ENCODE results near the gene CYSRT1.

Gene CYSRT1

DNA sequence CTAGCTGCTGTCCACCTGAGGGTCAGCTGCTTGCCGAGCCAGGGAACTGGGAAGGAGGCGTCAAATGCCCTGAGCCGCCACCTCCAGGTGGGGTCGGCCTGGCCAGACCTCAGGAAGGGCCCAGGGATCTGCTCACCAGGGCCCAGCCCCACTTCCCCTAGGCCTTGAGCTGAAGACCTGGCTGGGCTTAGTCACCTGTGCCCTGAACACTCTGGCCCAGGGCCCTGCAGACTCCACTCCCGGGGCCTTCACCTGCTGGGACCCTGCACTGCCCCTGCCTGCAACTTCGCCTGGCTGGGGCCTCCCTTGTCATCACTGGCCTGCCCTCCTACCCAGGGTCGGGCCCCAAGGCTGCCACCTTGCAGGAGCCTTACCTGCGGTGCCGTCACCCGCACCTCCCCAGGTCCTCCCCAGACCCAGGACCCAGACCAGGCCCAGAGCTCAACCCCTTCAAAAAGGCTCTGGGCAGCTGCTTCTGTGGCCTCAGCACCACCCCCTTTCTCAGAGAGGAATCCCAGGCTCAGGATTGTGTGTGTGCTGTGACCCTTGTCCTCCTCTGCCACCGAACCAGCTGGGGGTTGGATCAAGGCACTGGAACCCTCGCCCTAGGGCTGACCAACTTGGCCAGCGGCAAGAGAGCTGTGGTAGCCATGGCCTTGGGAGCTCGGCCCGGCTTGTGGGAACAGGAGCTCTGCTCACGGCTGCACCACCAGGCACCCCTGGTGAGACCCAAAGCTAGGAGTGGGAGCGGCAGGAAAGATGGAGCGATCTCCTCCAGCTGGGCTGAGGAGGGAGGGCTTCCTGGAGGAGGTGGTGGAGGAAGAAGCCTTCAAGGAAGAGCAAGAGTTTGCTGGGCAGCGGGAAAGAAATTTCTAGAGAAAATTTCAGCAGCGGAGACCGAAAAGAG, 29.0 kb downstream of the CYSRT1 start:
- Histone ChIP-seq H3K9me3 (ENCODE audit: control insufficient read depth, insufficient read depth, low read depth, low read length) (no peaks in the 10 kb centered on the region), H3K4me1 (ENCODE audit: control insufficient read depth, insufficient read depth, low read length) (peaks cover 5% of the 10 kb centered on the region; the same call in 1 of the 2 replicates), H3K36me3 (ENCODE audit: control insufficient read depth in 2 of 2, insufficient read depth in 1 of 2, low read length in 2 of 2) (peaks cover 6 to 16% of the 10 kb centered on the region in 2 experiments), H3K27ac (ENCODE audit: extremely low read depth, low read depth, low read length) (no peak overlapping the region), H3K4me3 (ENCODE audit: low read depth, low read length) (peak overlapping the region; percentile 89)
- ChIA-PET CTCF (interaction anchor here (0.6 to 5.2 kb wide), 8 partner anchors 9 to 467 kb away, joined by 3 to 45 read pairs (median 4); no protein-coding TSS in a partner anchor), POLR2A (interaction anchor here (1.0 to 9.1 kb wide), 8 partner anchors 8 to 169 kb away, joined by 3 to 336 read pairs (median 6); partner anchors contain the start of genes EXD3, MAN1B1, NOXA1 and NRARP)
- no peak for TF ChIP-seq ZBTB6 (tag by site-specific recombination; IDR thresholded peaks at IDR 0.05)
- peak; percentile 52; the same call in 1 of the 2 replicates for TF ChIP-seq ZNF335 (tag by site-specific recombination; conservative IDR thresholded peaks at IDR 0.05)
- TF ChIP-seq ZBTB7A (tag by site-specific recombination; IDR thresholded peaks at IDR 0.05; ENCODE audit: low read depth): no peak
- peak; percentile 22; the same call in 1 of the 2 replicates for TF ChIP-seq ZBTB20 (tag by site-specific recombination; IDR thresholded peaks at IDR 0.05)
- TF ChIP-seq ZNF146 (tag by site-specific recombination; IDR thresholded peaks at IDR 0.05): no peak
- TF ChIP-seq ZBTB17 (tag by site-specific recombination; IDR thresholded peaks at IDR 0.05): peak; percentile 42; the same call in 1 of the 2 replicates
- 0 out of 2 replicates have a peak, but pooled peaks have one; percentile 20 for TF ChIP-seq ZNF449 (tag by site-specific recombination; IDR thresholded peaks at IDR 0.05)
- TF ChIP-seq ZNF391 (tag by site-specific recombination; IDR thresholded peaks at IDR 0.05; ENCODE audit: borderline replicate concordance, low read depth): no peak
- peak; percentile 74 for TF ChIP-seq ZNF10 (tag by site-specific recombination; IDR thresholded peaks at IDR 0.05)

DNA sequence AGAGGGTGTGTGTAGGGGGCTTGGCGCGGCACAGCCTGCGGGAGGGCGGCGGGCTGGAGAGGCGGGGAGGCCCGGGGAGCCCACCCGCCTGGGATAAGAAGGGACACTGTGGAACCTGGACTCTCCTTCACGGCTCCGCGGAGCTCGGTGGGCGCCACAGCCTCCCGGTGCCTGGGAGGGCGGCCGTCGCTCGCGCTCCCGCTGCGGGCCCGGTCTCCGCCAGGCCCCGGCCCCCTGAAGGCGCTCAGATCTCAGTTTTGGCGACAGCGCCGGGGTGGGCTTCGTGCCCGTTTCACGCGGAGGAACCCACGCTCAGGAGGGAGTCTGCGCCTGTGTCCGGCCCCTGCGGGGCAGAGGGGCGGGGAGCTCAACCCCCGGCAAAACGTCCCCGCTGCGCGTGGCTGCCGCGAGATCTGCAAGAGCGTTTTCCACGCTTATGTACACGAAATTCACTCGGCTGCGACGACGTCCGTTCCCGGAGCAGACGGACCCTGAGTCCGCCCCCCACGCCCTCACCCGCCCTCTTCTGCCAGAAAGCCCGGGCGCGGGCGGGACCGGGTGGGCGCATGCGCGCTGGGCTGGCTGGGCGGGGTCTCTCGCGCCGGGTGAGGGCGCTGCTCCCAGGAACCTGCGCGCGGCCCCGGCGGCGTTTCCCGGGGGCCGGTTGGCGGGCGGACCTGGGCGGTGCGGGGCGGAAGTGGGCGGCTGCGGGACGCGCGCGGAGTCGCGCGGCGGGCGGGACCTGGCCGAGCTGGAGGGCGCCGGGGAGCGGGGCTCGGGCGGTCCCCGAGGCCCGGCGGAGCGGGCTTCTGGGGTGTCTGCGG, 29.9 kb downstream of the CYSRT1 start, which contains the start of gene NELFB:
Gene NELFB (plus strand): TSS at position 704 of the 824 bp plus-strand sequence.
- Histone ChIP-seq H3K36me3 (ENCODE audit: control insufficient read depth in 2 of 2, insufficient read depth in 1 of 2, low read length in 2 of 2) (peaks cover 9 to 20% of the 10 kb centered on the region in 2 experiments), H3K4me3 (ENCODE audit: low read depth, low read length) (peak within 1 kb of the TSS; percentile 89), H3K9me3 (ENCODE audit: control insufficient read depth, insufficient read depth, low read depth, low read length) (no peaks in the 10 kb centered on the region), H3K4me1 (ENCODE audit: control insufficient read depth, insufficient read depth, low read length) (peaks cover 5% of the 10 kb centered on the region; the same call in 1 of the 2 replicates), H3K27ac (ENCODE audit: extremely low read depth, low read depth, low read length) (peak within 1 kb of the TSS; percentile 81)
- CTCF ChIA-PET: interaction anchor here (0.6 to 5.2 kb wide), 10 partner anchors 9 to 886 kb away, joined by 3 to 45 read pairs (median 4); no protein-coding TSS in a partner anchor
- POLR2A ChIA-PET: interaction anchor here (0.6 to 9.1 kb wide), 9 partner anchors 13 to 169 kb away, joined by 3 to 336 read pairs (median 5); partner anchors contain the start of genes EXD3, MAN1B1, NOXA1 and NRARP
- no peak for TF ChIP-seq ZNF23 (tag by site-specific recombination; IDR thresholded peaks at IDR 0.05; ENCODE audit: borderline replicate concordance)
- no peak for TF ChIP-seq ZNF830 (tag by site-specific recombination; IDR thresholded peaks at IDR 0.05; ENCODE audit: low read depth)
- no peak for TF ChIP-seq ZNF324 (tag by site-specific recombination; IDR thresholded peaks at IDR 0.05)
- no peak for TF ChIP-seq ZNF426 (tag by site-specific recombination; IDR thresholded peaks at IDR 0.05)
- no peak for TF ChIP-seq ZNF133 (tag by site-specific recombination; IDR thresholded peaks at IDR 0.05)
- TF ChIP-seq ZFP41 (tag by site-specific recombination; IDR thresholded peaks at IDR 0.05; ENCODE audit: borderline replicate concordance): no peak
- peak; percentile 88 for TF ChIP-seq KLF8 (tag by site-specific recombination; IDR thresholded peaks at IDR 0.05)
- TF ChIP-seq, protein P1, sequence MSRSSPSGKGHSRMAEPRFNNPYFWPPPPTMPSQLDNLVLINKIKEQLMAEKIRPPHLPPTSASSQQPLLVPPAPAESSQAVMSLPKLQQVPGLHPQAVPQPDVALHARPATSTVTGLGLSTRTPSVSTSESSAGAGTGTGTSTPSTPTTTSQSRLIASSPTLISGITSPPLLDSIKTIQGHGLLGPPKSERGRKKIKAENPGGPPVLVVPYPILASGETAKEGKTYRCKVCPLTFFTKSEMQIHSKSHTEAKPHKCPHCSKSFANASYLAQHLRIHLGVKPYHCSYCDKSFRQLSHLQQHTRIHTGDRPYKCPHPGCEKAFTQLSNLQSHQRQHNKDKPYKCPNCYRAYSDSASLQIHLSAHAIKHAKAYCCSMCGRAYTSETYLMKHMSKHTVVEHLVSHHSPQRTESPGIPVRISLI (tag by site-specific recombination; IDR thresholded peaks at IDR 0.05): no peak
- TF ChIP-seq ZNF529 (tag by site-specific recombination; IDR thresholded peaks at IDR 0.05; ENCODE audit: insufficient replicate concordance): no peak
- TF ChIP-seq ZNF596 (tag by site-specific recombination; IDR thresholded peaks at IDR 0.05): peak; percentile 31; the same call in 1 of the 2 replicates
- no peak for TF ChIP-seq ZNF776 (tag by site-specific recombination; IDR thresholded peaks at IDR 0.05; ENCODE audit: borderline replicate concordance)
- TF ChIP-seq ZNF747 (tag by site-specific recombination; IDR thresholded peaks at IDR 0.05): no peak
- no peak for TF ChIP-seq ZNF677 (tag by site-specific recombination; IDR thresholded peaks at IDR 0.05)
- TF ChIP-seq, protein P2, sequence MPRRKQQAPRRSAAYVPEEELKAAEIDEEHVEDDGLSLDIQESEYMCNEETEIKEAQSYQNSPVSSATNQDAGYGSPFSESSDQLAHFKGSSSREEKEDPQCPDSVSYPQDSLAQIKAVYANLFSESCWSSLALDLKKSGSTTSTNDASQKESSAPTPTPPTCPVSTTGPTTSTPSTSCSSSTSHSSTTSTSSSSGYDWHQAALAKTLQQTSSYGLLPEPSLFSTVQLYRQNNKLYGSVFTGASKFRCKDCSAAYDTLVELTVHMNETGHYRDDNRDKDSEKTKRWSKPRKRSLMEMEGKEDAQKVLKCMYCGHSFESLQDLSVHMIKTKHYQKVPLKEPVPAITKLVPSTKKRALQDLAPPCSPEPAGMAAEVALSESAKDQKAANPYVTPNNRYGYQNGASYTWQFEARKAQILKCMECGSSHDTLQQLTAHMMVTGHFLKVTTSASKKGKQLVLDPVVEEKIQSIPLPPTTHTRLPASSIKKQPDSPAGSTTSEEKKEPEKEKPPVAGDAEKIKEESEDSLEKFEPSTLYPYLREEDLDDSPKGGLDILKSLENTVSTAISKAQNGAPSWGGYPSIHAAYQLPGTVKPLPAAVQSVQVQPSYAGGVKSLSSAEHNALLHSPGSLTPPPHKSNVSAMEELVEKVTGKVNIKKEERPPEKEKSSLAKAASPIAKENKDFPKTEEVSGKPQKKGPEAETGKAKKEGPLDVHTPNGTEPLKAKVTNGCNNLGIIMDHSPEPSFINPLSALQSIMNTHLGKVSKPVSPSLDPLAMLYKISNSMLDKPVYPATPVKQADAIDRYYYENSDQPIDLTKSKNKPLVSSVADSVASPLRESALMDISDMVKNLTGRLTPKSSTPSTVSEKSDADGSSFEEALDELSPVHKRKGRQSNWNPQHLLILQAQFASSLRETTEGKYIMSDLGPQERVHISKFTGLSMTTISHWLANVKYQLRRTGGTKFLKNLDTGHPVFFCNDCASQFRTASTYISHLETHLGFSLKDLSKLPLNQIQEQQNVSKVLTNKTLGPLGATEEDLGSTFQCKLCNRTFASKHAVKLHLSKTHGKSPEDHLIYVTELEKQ (tag by site-specific recombination; IDR thresholded peaks at IDR 0.05; ENCODE audit: borderline replicate concordance): no peak
